RWPE2 (cell line): ENCODE results near the gene JMJD4.

Source experiments
- ATAC-seq: fragments of 200-7000 bp; cut with Tn5 transposase; 3 replicates; pipeline ENCODE4 v1.9.1; 2021; ENCODE audit warnings: low read depth
- DNase-seq: peaks from one replicate; pipeline ENCODE4 v3.0.0-alpha.2; 2020; ENCODE audit warnings: low spot score
- H3K27ac ChIP-seq: fragments of 450-650 bp; 2 replicates; pipeline ENCODE4 v1.5.1; 2017; ENCODE audit warnings: mild to moderate bottlenecking; ENCODE audit not compliant: poor library complexity, severe bottlenecking
- H3K27me3 ChIP-seq: fragments of 250-450 bp; sonication (Bioruptor Pico); 2 replicates; pipeline ENCODE4 v1.5.1; 2021; ENCODE audit warnings: mild to moderate bottlenecking, moderate library complexity; ENCODE audit not compliant: insufficient read depth, poor library complexity, severe bottlenecking
- H3K36me3 ChIP-seq: fragments of 250-450 bp; sonication (Bioruptor Pico); 2 replicates; pipeline ENCODE4 v1.5.1; 2020; ENCODE audit warnings: low read depth, mild to moderate bottlenecking, moderate library complexity
- H3K4me1 ChIP-seq: fragments of 250-450 bp; sonication (Bioruptor Pico); 2 replicates; pipeline ENCODE4 v1.5.1; 2021; ENCODE audit warnings: mild to moderate bottlenecking, moderate library complexity; ENCODE audit not compliant: insufficient read depth, poor library complexity, severe bottlenecking
- H3K4me3 ChIP-seq: fragments of 250-450 bp; sonication (Bioruptor Pico); 2 replicates; pipeline ENCODE4 v1.5.1; 2021; ENCODE audit warnings: mild to moderate bottlenecking, moderate library complexity; ENCODE audit not compliant: severe bottlenecking
- H3K9me3 ChIP-seq: fragments of 250-450 bp; sonication (Bioruptor Pico); 2 replicates; pipeline ENCODE4 v1.5.1; 2021; ENCODE audit warnings: mild to moderate bottlenecking, moderate library complexity; ENCODE audit not compliant: severe bottlenecking
- CTCF ChIP-seq: fragments of 450-650 bp; IDR thresholded peaks from one replicate; pipeline ENCODE4 v1.5.1; 2017; ENCODE audit warnings: mild to moderate bottlenecking, moderate library complexity; ENCODE audit not compliant: poor library complexity, severe bottlenecking

The JMJD4 gene

DNA sequence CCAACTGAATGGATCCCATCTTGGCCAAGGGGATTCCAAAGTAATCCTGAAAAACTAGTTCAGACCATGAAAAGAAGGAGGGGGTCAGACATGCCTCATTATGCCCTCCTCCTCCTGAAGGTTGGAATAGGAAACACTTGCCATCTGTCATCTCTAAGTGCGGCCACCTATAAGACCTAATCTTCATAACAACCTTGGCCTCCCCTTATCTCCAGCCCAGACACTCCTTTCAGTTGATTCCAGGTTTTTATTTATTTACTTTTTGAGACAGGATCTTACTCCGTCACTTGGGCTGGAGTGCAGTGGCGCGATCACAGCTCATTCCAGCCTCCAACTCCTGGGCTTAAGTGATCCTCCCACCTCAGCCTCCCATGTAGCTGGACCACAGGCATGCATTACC lies 19.9 kb upstream of the JMJD4 start:
- no peak for TF ChIP-seq CTCF
- H3K9me3 ChIP-seq, result no peaks in the 10 kb centered on the region
- ATAC-seq, result no peak
- DNase-seq, result no peak
- no peaks in the 10 kb centered on the region for H3K27me3 ChIP-seq
- H3K36me3 ChIP-seq, result peaks cover 11% of the 10 kb centered on the region; the same call in 1 of the 2 replicates
- H3K27ac ChIP-seq, result no peak overlapping the region
- H3K4me1 ChIP-seq, result peaks cover 4% of the 10 kb centered on the region
- H3K4me3 ChIP-seq, result no peak overlapping the region

DNA sequence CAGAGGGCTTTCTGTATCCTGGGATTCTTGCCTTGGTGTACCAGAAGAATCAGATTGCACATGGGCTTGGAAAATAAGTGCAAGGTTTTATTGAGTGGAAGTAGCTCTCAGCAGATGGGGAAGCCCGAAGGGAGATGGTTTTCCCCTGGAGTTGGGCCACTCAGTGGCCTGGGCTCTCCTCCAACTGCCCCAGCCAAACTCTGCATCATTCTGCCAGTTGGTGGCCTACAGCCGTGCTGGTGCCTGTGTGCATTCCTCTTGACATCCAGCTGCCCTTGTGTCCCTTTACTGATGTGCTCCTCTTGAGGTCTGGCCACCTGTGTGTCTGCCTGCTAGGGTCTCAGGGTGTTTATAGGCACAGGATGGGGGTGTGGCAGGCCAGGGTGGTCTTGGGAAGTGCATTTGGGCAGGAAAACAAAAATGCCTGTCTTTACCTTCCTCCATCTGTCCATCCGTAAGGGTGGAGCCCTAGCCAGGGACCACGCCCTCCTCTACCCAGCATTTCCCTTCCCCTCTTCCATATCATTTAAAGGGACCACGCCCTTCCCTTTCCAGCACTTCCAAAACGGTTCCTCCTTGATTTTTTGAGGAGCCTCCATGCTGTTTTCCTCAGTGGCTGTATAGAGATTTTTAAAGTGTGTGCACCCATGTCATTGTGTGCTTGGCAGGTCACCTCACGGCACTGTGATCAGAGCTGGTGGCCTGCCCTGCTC lies 19.1 kb upstream of the JMJD4 start:
- ATAC-seq (no peak), DNase-seq (no peak)
- Histone ChIP-seq H3K27ac (no peak overlapping the region), H3K4me3 (no peak overlapping the region), H3K4me1 (no peaks in the 10 kb centered on the region), H3K36me3 (peaks cover 3% of the 10 kb centered on the region; the same call in 1 of the 2 replicates), H3K9me3 (no peaks in the 10 kb centered on the region), H3K27me3 (no peaks in the 10 kb centered on the region)
- TF ChIP-seq CTCF, result no peak

DNA sequence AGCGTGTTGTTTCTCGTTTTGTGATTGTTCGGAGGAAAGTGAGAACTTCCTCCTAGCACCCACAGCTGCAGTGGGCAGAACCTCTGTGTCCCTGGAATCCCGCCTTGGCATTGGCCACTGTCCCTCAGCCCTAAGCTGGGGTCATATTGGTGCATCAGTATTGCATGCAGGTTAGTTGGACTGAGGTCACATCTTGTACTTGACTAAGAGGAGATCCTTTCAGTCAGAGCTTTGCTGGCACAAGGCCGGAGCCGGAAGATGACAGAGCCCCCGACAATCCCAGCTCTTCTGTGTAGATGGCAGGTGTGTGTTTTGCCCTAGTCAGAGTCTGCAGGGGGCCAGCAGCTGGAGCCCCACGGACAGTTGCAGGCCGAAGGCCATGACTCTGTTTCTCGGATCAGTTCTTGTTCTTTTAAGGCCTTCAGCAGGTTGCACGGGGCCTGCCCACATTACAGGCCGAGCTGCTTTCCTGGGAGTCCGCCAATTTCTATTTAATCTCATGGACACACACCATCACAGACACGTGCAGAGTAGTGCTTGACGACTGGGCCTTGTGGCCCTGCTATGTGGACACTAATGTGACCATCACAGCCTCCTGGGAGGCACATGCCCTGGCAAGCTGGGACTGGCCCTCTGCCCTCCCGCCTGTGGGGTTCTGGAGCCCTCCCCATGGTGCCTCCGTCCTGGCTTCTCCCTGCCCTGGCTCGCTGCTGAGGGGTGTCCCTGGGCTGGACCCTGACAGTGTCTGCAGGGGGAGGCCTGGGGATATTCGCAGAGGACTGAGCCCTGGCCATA lies 15.0 kb upstream of the JMJD4 start:
- no peak for ATAC-seq
- H3K36me3 ChIP-seq, result no peaks in the 10 kb centered on the region
- no peaks in the 10 kb centered on the region for H3K27me3 ChIP-seq
- H3K4me1 ChIP-seq, result no peaks in the 10 kb centered on the region
- H3K27ac ChIP-seq, result no peak overlapping the region
- H3K9me3 ChIP-seq, result no peaks in the 10 kb centered on the region
- DNase-seq, result no peak
- no peak overlapping the region for H3K4me3 ChIP-seq
- TF ChIP-seq CTCF, result no peak

- H3K4me1 ChIP-seq, result no peaks in the 10 kb centered on the region
- H3K27me3 ChIP-seq, result no peaks in the 10 kb centered on the region
- H3K9me3 ChIP-seq, result no peaks in the 10 kb centered on the region
- H3K27ac ChIP-seq, result no peak overlapping the region
- DNase-seq, result no peak
- no peak for ATAC-seq
- H3K36me3 ChIP-seq, result no peaks in the 10 kb centered on the region
- no peak for TF ChIP-seq CTCF
- H3K4me3 ChIP-seq, result no peak overlapping the region
Observed at GRCh38 chr1:227749225-227749624, 14.1 kb upstream of the JMJD4 start.
